GM18858 (cell line): ENCODE results near the gene ITGA7.

ENCODE experiments used
- ATAC-seq: cut with Tn5 transposase; IDR thresholded peaks from one replicate; pipeline ENCODE4 v1.9.1; 2021; ENCODE audit not compliant: unreplicated experiment

ITGA7 gene

DNA sequence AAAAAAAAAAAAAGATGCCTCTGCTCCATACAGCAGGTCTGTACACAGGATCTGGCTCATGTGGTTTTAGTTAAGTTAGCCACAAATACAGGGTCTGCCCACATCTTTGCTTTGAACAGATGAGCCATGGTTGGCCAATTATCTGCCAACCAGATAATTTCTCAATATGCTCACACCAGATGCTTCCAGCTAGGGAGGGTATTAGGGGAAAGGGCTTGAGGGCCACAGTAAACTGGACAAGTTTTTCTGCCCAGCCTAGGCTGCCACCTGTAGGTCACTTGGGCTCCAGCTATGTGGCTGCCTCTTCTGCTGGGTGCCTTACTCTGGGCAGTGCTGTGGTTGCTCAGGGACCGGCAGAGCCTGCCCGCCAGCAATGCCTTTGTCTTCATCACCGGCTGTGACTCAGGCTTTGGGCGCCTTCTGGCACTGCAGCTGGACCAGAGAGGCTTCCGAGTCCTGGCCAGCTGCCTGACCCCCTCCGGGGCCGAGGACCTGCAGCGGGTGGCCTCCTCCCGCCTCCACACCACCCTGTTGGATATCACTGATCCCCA is 13.3 kb upstream of the ITGA7 start:
- no peak for ATAC-seq

GRCh38 chr12:55720071-55720564 is 12.4 kb upstream of the ITGA7 start, which contains the start of gene RDH5:
Gene RDH5, plus strand, starts transcription at chr12:55720393. Its CDS starts 792 bp downstream, at chr12:55721185.
- ATAC-seq, result no peak

DNA sequence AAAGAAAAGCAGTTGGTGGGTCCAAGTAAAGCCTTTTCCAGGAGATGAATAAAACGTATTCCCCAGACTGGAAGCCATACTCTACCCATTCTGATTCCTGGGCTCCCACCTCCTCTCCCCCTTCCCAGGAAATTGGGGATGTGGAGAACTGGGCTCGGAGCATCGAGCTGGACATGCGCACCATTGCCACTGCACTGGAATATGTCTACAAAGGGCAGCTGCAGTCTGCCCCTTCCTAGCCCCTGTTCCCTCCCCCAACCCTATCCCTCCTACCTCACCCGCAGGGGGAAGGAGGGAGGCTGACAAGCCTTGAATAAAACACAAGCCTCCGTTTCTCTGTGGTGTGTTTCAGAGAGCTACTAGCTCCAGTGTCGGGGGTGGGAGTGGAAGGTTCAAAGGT is 11.7 kb upstream of the ITGA7 start:
- no peak for ATAC-seq

GRCh38 chr12:55718624-55719275 is 11.0 kb upstream of the ITGA7 start:
- no peak for ATAC-seq

GRCh38 chr12:55718015-55718414 is 10.3 kb upstream of the ITGA7 start:
- no peak for ATAC-seq

GRCh38 chr12:55717011-55718007 is 9.6 kb upstream of the ITGA7 start:
- no peak for ATAC-seq

DNA sequence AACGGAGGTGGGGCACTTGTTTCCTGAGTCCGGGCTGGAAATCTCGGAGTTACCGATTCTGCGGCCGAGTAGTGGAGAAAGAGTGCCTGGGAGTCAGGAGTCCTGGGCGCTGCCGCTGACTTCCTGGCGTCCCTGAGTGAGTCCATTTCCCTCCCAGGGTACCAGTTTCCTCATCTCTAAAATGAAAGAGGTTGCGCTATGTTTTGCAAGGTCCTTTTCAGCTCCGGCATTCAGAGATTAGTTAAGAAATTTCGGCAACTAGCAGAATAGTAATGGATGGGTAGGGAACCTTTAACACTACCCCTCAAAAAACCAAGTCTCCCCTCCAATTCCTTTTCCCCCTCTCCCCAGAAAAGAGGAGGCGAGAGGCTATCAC is 8.9 kb upstream of the ITGA7 start:
- ATAC-seq, result no peak

DNA sequence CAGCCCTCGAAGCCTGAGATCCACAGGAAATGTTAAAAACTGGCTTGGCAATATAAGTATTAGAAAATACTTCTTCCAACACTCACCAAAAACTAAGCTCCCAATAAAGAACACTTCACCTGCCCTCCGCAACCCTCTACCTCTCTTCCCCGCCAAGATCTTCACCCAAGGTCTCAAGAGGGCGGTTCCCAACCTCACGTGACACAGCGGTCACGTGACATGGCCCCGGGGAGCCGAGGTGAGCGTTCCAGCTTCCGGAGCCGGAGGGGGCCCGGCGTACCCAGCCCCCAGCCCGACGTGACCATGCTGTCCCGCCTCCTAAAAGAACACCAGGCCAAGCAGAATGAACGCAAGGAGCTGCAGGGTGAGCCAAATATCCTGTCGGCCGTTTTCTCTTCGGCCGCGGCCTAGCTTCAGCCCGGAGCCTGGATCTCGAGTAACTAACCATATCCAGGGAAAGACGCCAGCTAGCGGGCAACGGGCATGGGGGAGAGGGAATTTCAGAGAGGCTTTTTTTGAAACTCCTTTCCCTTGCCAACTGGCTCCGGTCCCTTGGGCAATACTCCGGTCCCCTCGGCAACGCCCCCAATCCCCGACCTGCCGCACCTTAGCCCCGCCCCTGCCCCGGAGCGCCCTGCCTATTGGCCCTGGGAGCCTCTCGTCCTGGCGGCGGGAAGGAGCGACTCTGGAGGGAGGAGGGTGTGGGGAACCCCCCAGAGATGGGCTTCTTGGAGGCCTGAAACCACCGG is 8.3 kb upstream of the ITGA7 start, which contains the start of gene BLOC1S1:
Gene BLOC1S1 (plus strand): TSS at position 214 of the 749 bp plus-strand sequence. CDS start 6 bp downstream, at position 220.
- ATAC-seq, result peak; percentile 79

DNA sequence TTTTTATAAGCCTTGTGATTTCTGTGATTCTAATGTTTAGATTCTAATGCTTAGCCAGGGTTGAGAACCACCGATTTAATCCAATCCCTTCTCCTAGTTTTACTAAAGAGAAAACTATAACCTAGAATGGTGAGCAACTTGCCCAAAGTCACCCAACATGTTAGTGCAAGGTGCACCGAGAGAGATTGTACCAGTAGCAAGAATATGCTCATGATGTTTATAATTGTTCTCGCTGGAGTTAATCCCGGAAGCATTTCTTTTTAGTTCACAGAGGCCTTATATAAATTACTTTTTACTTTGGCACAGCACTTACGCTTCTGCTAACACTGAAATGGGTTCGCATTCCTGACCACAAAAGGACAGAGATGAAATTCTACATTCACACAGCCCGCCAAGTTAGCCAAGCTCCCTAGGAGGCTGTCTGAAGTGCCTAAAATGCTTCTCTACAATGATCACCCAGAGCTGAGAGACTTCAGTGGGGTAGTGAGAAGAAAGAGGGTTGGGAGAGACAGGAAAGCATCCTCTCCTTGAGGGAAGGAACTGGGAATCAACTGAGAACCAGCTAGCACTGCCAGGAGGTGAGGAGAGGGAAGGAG is 7.6 kb upstream of the ITGA7 start:
- no peak for ATAC-seq

DNA sequence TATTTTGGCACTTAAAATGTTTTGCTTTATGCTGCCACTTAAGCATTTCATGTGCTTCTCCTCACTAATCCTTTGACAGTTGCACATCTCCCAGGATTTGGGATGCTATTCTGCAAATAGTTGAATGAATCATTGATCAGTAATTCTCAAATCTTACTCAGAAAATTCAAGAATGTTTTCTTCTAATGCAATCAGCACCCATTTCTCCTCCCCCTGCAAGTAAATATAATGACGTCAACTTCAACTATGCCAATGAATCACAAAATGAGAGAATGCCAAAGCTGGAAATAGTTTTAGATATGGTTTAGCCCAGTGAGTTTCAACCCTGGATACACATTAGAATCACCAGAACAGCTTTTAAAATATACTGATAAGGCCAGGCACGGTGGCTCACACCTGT is 6.0 kb upstream of the ITGA7 start:
- no peak for ATAC-seq

DNA sequence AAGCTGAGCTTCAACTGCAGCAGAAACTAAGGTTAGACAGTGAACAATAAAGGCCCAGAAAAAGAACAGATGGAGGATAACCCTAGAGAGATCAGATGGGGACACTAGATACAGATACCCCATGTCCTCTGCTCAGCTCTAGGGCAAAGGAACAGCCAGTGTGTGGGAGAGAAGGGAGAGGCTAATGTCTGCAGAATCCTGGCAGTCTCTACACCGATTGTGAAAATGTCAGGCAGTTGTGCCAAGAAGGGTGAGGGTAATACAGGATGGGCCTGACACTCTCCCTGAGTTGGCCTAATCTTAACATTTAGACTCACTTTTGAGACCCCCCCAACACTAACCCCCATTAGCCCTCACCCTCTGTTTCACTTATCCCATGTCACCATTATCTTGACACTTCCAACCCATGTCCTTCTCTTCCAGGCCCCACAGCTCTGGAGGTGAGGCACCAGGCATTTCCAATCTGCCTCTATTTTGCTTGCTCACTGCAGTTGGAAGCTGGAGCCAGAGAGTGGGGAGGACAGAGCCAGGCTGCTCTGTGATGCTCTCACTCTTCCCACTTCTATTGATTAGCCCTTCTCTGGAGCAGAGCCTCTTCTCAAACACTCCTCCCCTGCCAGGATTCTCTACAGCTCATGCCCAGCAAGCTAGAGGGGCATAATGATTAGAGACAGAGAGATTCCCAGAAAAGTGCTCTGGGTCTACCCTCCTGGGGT is 5.2 kb upstream of the ITGA7 start:
- ATAC-seq, result no peak

DNA sequence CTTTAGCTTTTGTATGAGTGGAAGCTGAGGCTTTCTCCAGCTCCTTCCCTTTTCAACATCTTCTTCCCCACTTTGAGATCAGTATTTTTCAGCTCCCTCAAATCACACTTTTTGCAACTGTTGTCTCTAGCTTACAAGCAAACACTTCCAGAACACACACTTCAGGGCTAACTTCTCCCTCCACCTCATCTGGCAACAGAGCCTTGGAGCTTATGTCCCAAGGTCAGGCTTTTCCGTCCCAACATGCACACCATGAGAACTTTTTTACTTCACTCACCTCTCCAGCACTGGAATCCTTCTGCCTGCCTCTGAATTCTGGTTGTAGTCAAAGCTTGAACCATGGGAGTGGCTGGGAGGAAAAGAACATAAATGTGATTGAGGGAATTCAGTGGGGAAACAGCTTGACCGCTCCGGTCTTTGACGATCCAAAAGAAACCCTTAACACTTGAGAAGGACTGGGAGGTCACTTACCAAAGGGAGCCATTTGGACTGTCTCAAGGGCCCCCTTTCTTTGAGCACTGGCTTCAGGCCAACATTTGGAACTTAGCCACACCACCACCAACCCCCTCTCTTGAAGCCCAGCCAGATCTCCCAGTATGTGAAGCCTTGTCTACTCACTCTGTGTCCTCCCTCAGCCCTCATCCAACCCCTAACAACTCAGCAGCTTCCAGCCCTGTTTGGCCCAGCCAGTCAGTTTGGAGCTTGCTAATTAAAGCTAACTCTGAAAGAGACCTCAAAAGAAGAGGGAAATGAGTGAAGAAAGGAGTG is 4.3 kb upstream of the ITGA7 start:
- ATAC-seq, result no peak

GRCh38 chr12:55708695-55709233 is 1.1 kb upstream of the ITGA7 start:
- ATAC-seq, result no peak

DNA sequence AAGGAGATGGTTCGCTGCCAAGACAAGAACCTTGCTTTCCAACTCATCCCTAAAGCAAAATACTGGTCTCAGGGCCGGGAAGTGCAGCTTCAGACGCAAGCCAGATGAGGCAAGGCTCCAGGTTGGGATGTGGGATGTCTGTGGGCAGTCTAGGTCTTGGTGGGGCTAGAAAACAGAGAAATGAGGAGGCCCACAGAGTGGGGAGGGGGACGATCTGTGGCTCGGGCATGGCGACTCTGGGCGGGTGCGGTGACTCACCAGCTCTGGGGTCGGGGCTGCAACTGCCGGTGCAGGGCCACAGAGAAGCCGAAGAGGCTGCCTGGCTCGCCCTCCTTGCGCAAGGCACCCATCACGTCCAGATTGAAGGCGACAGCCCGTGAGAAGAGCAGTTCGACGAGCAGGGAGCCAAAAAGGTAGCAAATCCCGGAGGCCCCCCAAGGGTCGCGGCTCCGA is 459 bp downstream of the ITGA7 start:
- ATAC-seq, result no peak

DNA sequence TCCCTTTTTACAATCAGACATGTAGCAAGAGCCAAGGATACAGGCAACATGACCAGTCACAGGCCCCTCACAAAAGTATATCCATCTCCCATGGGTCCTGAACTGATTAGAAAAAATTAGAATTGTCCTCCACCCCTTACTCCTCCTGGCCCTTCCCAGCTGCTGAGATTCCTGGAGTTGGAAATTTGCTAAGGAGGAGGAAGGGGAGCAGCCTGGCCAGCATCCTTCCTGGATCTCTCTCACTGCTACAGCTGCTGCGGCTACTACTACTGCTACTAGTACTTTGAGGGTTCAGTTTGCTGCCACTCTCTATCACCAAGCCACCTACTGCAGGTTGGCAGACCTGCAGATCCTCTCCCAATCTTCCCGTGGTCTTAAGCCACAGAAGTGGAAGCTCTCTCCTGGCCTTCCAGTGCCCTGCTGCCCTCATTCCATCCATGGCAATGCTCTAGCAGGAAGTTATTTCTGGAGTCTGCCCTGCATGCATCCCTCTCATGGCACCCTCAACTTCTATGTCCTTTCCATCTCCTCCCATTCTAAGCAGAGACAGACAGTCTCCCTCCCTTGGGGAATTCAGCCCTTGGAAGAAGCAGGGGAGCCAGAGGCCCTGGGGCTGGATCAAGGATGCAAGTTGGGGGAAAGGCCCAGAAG is 1.0 kb downstream of the ITGA7 start:
- no peak for ATAC-seq

- no peak for ATAC-seq
Measured at GRCh38 chr12:55705782-55706402, 1.8 kb downstream of the ITGA7 start.

- no peak for ATAC-seq
Measured at GRCh38 chr12:55704824-55705718, 2.6 kb downstream of the ITGA7 start.
